Stomach (tissue), 4 donors: Measurements from ENCODE around the gene FADS3.

Source experiments
- CTCF ChIP-seq, 7 experiments: fragments of 450-650 bp in 4 of 7; fragments of 200-600 bp in 3 of 7; sonication (generic) in 3 of 7; IDR thresholded peaks; one replicate each; pipeline ENCODE4 v1.5.1; 2016 to 2019; ENCODE audit warnings: antibody characterized with exemption in 7 of 7, control low read depth in 2 of 7, mild to moderate bottlenecking in 1 of 7
- EP300 ChIP-seq: sonication (generic); formaldehyde crosslinking; IDR thresholded peaks from one replicate; pipeline ENCODE4 v1.6.1; 2017; ENCODE audit warnings: antibody characterized with exemption
- POLR2A ChIP-seq, 4 donors: fragments of 450-650 bp; IDR thresholded peaks; one replicate each; pipeline ENCODE4 v1.6.1; 2016; ENCODE audit warnings: antibody characterized with exemption in 4 of 4, control low read depth in 2 of 4, mild to moderate bottlenecking in 1 of 4, moderate library complexity in 1 of 4

GRCh38 chr11:61869429-61869707 is 22.0 kb downstream of the FADS3 start:
- no peak for TF ChIP-seq CTCF (IDR thresholded peaks at IDR 0.05)
- TF ChIP-seq POLR2A (IDR thresholded peaks at IDR 0.05), result no peak
- TF ChIP-seq EP300, result no peak
